ENCODE results near the gene WDR91. TPM values are rescaled to one million over a fixed set of nuclear protein-coding genes. Genes with fewer than 3 reads are reported as not detected.

The WDR91 gene
- total and polyA plus RNA-seq, 4 donors = 11.3 to 47.8 (median 21.5) TPM

GRCh38 chr7:135181929-135182678 is 29.2 kb downstream of the WDR91 start:
- H3K9me3 ChIP-seq (ENCODE audit: control insufficient read depth in 4 of 4, insufficient read depth in 3 of 4, low read length in 3 of 4) = peaks cover 6 to 19% (median 13%) of the 10 kb centered on the region in 4 donors
- DNase-seq (no peak), ATAC-seq (ENCODE audit: insufficient read depth, low FRiP score) (no peak)
- H3K27ac ChIP-seq (ENCODE audit: low read depth in 1 of 2, low read length in 1 of 2) = no peak overlapping the region
- H3K9ac ChIP-seq (ENCODE audit: insufficient read depth in 1 of 2, low read length in 2 of 2) = no peak overlapping the region
- TF ChIP-seq, protein P1, sequence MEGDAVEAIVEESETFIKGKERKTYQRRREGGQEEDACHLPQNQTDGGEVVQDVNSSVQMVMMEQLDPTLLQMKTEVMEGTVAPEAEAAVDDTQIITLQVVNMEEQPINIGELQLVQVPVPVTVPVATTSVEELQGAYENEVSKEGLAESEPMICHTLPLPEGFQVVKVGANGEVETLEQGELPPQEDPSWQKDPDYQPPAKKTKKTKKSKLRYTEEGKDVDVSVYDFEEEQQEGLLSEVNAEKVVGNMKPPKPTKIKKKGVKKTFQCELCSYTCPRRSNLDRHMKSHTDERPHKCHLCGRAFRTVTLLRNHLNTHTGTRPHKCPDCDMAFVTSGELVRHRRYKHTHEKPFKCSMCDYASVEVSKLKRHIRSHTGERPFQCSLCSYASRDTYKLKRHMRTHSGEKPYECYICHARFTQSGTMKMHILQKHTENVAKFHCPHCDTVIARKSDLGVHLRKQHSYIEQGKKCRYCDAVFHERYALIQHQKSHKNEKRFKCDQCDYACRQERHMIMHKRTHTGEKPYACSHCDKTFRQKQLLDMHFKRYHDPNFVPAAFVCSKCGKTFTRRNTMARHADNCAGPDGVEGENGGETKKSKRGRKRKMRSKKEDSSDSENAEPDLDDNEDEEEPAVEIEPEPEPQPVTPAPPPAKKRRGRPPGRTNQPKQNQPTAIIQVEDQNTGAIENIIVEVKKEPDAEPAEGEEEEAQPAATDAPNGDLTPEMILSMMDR (IDR thresholded peaks at IDR 0.05; ENCODE audit: control extremely low read depth, extremely low read depth) = no peak
- no peaks in the 10 kb centered on the region for H3K4me1 ChIP-seq (ENCODE audit: control insufficient read depth in 5 of 5, insufficient read depth in 5 of 5, low read length in 5 of 5)
- H3K4me3 ChIP-seq = no peak overlapping the region
- 98% methylated on average over 31 of the region's 31 CpGs for WGBS, 2 donors
- H3K36me3 ChIP-seq (ENCODE audit: control insufficient read depth in 4 of 4, insufficient read depth in 4 of 4, low read length in 4 of 4) = peaks cover 21 to 44% (median 33%) of the 10 kb centered on the region in 4 donors
- no peaks in the 10 kb centered on the region for H3K27me3 ChIP-seq (ENCODE audit: control insufficient read depth in 3 of 3, insufficient read depth in 3 of 3, low read length in 2 of 3)

GRCh38 chr7:135181261-135181928 is 29.9 kb downstream of the WDR91 start:
- Histone ChIP-seq H3K4me1 (ENCODE audit: control insufficient read depth in 5 of 5, insufficient read depth in 5 of 5, low read length in 5 of 5) (no peaks in the 10 kb centered on the region), H3K4me3 (no peak overlapping the region), H3K27ac (ENCODE audit: low read depth in 1 of 2, low read length in 1 of 2) (no peak overlapping the region), H3K9ac (ENCODE audit: insufficient read depth in 1 of 2, low read length in 2 of 2) (no peak overlapping the region), H3K9me3 (ENCODE audit: control insufficient read depth in 4 of 4, insufficient read depth in 3 of 4, low read length in 3 of 4) (peaks cover 6 to 19% (median 13%) of the 10 kb centered on the region in 4 donors), H3K36me3 (ENCODE audit: control insufficient read depth in 4 of 4, insufficient read depth in 4 of 4, low read length in 4 of 4) (peaks cover 15 to 44% (median 33%) of the 10 kb centered on the region in 4 donors), H3K27me3 (ENCODE audit: control insufficient read depth in 3 of 3, insufficient read depth in 3 of 3, low read length in 2 of 3) (no peaks in the 10 kb centered on the region)
- DNase-seq = no peak
- WGBS, 2 donors = 88 to 95% methylated on average over 3 of the region's 3 CpGs
- TF ChIP-seq, protein P1 (IDR thresholded peaks at IDR 0.05; ENCODE audit: control extremely low read depth, extremely low read depth) = no peak
- ATAC-seq (ENCODE audit: insufficient read depth, low FRiP score) = no peak

DNA sequence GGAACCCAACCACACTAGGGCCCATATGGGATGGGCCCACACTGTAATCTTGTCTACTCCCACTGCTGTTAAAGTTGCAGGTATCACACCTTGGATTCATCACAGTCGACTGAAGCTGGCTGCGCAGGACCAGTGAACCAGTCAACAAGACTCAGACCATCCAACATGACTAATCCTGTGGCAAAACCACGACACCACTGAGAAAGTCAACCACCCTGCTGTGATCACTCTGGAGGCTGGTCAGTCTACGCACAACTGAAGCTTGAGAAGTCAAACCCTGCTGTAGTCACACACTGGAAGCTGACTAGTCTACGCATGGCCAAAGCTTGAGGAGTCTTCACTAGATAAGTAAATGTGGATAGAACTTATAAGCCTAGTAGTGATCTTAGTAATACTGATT is 31.2 kb downstream of the WDR91 start:
- H3K9me3 ChIP-seq (ENCODE audit: control insufficient read depth in 4 of 4, insufficient read depth in 3 of 4, low read length in 3 of 4) = peaks cover 6 to 19% (median 13%) of the 10 kb centered on the region in 4 donors
- TF ChIP-seq, protein P1 (IDR thresholded peaks at IDR 0.05; ENCODE audit: control extremely low read depth, extremely low read depth) = no peak
- H3K27ac ChIP-seq (ENCODE audit: low read depth in 1 of 2, low read length in 1 of 2) = no peak overlapping the region
- H3K36me3 ChIP-seq (ENCODE audit: control insufficient read depth in 4 of 4, insufficient read depth in 4 of 4, low read length in 4 of 4) = peaks cover 19 to 37% (median 26%) of the 10 kb centered on the region in 4 donors
- WGBS, 2 donors = 95% methylated on average over 5 of the region's 5 CpGs
- H3K9ac ChIP-seq (ENCODE audit: insufficient read depth in 1 of 2, low read length in 2 of 2) = no peak overlapping the region
- no peak for DNase-seq
- ATAC-seq (ENCODE audit: insufficient read depth, low FRiP score) = no peak
- no peaks in the 10 kb centered on the region for H3K27me3 ChIP-seq (ENCODE audit: control insufficient read depth in 3 of 3, insufficient read depth in 3 of 3, low read length in 2 of 3)
- no peaks in the 10 kb centered on the region for H3K4me1 ChIP-seq (ENCODE audit: control insufficient read depth in 5 of 5, insufficient read depth in 5 of 5, low read length in 5 of 5)
- no peak overlapping the region for H3K4me3 ChIP-seq

All from lung (tissue), 12 donors.